GM23248 (cell line): ENCODE measurements around the gene PTPRE. TPM values are rescaled to one million over a fixed set of nuclear protein-coding genes. Genes with fewer than 3 reads are reported as not detected.

Source experiments
- DNase-seq: peaks from one replicate; pipeline ENCODE4 v3.0.0-alpha.2; 2015
- H2AFZ ChIP-seq: fragments of 200-600 bp; sonication (generic); 2 replicates; pipeline ENCODE4 v1.6.1; 2016; ENCODE audit warnings: antibody characterized with exemption
- H3F3A ChIP-seq: fragments of 200-600 bp; sonication (generic); 2 replicates; pipeline ENCODE4 v1.6.1; 2016; ENCODE audit warnings: mild to moderate bottlenecking, antibody characterized with exemption, mixed run types; ENCODE audit not compliant: insufficient read depth
- H3K27ac ChIP-seq: fragments of 200-600 bp; sonication (generic); 2 replicates; pipeline ENCODE4 v1.5.1; 2016; ENCODE audit warnings: mild to moderate bottlenecking
- H3K27me3 ChIP-seq: fragments of 200-600 bp; sonication (generic); replicated peaks from 2 replicates; pipeline ENCODE4 v1.6.1; 2016; ENCODE audit warnings: mild to moderate bottlenecking; ENCODE audit not compliant: insufficient read depth
- H3K36me3 ChIP-seq: fragments of 200-600 bp; sonication (generic); 2 replicates; pipeline ENCODE4 v1.6.1; 2016; ENCODE audit warnings: low read depth, mild to moderate bottlenecking
- H3K4me1 ChIP-seq: fragments of 200-600 bp; sonication (generic); 2 replicates; pipeline ENCODE4 v1.6.1; 2016; ENCODE audit warnings: mild to moderate bottlenecking; ENCODE audit not compliant: insufficient read depth
- H3K4me2 ChIP-seq: fragments of 200-600 bp; sonication (generic); one replicate; pipeline ENCODE4 v1.6.1; 2016; ENCODE audit warnings: mild to moderate bottlenecking; ENCODE audit not compliant: unreplicated experiment
- H3K4me3 ChIP-seq: fragments of 200-600 bp; sonication (generic); 2 replicates; pipeline ENCODE4 v1.5.1; 2016; ENCODE audit warnings: mild to moderate bottlenecking
- H3K79me2 ChIP-seq: fragments of 200-600 bp; sonication (generic); 2 replicates; pipeline ENCODE4 v1.6.1; 2016; ENCODE audit warnings: mild to moderate bottlenecking; ENCODE audit not compliant: insufficient read depth
- H3K9ac ChIP-seq: fragments of 200-600 bp; sonication (generic); 2 replicates; pipeline ENCODE4 v1.6.1; 2016; ENCODE audit warnings: mild to moderate bottlenecking
- H3K9me2 ChIP-seq: fragments of 200-600 bp; sonication (generic); 2 replicates; pipeline ENCODE4 v1.6.1; 2016; ENCODE audit warnings: mixed run types, mild to moderate bottlenecking, moderate library complexity; ENCODE audit not compliant: insufficient read depth
- H3K9me3 ChIP-seq: fragments of 200-600 bp; sonication (generic); one replicate; pipeline ENCODE4 v1.6.1; 2017; ENCODE audit warnings: low read depth
- H4K20me1 ChIP-seq: fragments of 200-600 bp; sonication (generic); 2 replicates; pipeline ENCODE4 v1.6.0; 2016; ENCODE audit not compliant: insufficient read depth
- EZH2 ChIP-seq: fragments of 200-600 bp; sonication (generic); IDR thresholded peaks from 2 replicates; pipeline ENCODE4 v1.6.1; 2018; ENCODE audit warnings: antibody characterized with exemption, mild to moderate bottlenecking; ENCODE audit not compliant: insufficient read depth, poor library complexity, severe bottlenecking
- EZH2phosphoT487 ChIP-seq: fragments of 200-600 bp; sonication (generic); IDR thresholded peaks from 2 replicates; pipeline ENCODE4 v1.6.1; 2018; ENCODE audit warnings: antibody characterized with exemption, moderate library complexity, mild to moderate bottlenecking, low read depth; ENCODE audit not compliant: insufficient read depth
- whole genome bisulfite sequencing, 2 experiments: methylation state at CpG; one replicate each; pipeline ENCODE4 v1.1.6; 2015 to 2017; ENCODE audit warnings: low lambda C conversion rate in 2 of 2, low coverage in 1 of 2; ENCODE audit errors: missing lambda C conversion rate in 2 of 2; 5-methylcytosine and 5-hydroxymethylcytosine counted together
- in situ Hi-C: fragments of 300-500 bp; cut with MboI; formaldehyde crosslinking; loops from 2 replicates; pipeline ENCODE4 v1.15.0; 2020
- polyA plus RNA-seq: library from polyadenylated mRNA; unstranded; fragments of >200 nt; fragmentation: Nextera tagmentation; extraction: Ambion mirVana; gene quantifications from 2 replicates; pipeline ENCODE4 v1.2.1, GENCODE V29; 2016
- total RNA-seq: library from RNA; depleted of rRNA; stranded (reverse); fragments of >200 nt; shearing (Covaris generic); gene quantifications from 2 replicates; pipeline ENCODE4 v1.2.3, GENCODE V29; 2014

Gene PTPRE
- total and polyA plus RNA-seq, 2 experiments from 2014 or later, result 2.7 to 4.7 TPM

GRCh38 chr10:127880557-127880956, 26.3 kb upstream of the PTPRE start:
- H3F3A ChIP-seq, result no peaks in the 10 kb centered on the region
- H4K20me1 ChIP-seq, result no peaks in the 10 kb centered on the region
- H3K79me2 ChIP-seq, result no peaks in the 10 kb centered on the region
- TF ChIP-seq EZH2phosphoT487, result no peak
- no peaks in the 10 kb centered on the region for H3K9me2 ChIP-seq
- no peaks in the 10 kb centered on the region for H3K9me3 ChIP-seq
- 12 to 28% methylated on average over 2 of the region's 2 CpGs for WGBS, 2 experiments
- no peaks in the 10 kb centered on the region for H3K4me1 ChIP-seq
- no peak overlapping the region for H3K4me3 ChIP-seq
- H3K9ac ChIP-seq, result no peak overlapping the region
- peaks cover 33% of the 10 kb centered on the region for H3K27me3 ChIP-seq
- DNase-seq, result no peak
- no peak overlapping the region for H3K4me2 ChIP-seq
- H2AFZ ChIP-seq, result no peak overlapping the region
- no peaks in the 10 kb centered on the region for H3K36me3 ChIP-seq
- in situ Hi-C loops, result no loop called here
- H3K27ac ChIP-seq, result no peak overlapping the region

GRCh38 chr10:127881262-127881661, 25.6 kb upstream of the PTPRE start:
- no peak overlapping the region for H3K4me2 ChIP-seq
- H4K20me1 ChIP-seq, result no peaks in the 10 kb centered on the region
- no peak overlapping the region for H3K4me3 ChIP-seq
- no peaks in the 10 kb centered on the region for H3K4me1 ChIP-seq
- H2AFZ ChIP-seq, result no peak overlapping the region
- H3K27ac ChIP-seq, result no peak overlapping the region
- in situ Hi-C loops, result no loop called here
- no peaks in the 10 kb centered on the region for H3K36me3 ChIP-seq
- no peaks in the 10 kb centered on the region for H3K9me3 ChIP-seq
- H3K27me3 ChIP-seq, result peaks cover 28% of the 10 kb centered on the region
- DNase-seq, result no peak
- no peaks in the 10 kb centered on the region for H3K9me2 ChIP-seq
- no peaks in the 10 kb centered on the region for H3F3A ChIP-seq
- no peak for TF ChIP-seq EZH2
- TF ChIP-seq EZH2phosphoT487, result no peak
- H3K9ac ChIP-seq, result no peak overlapping the region
- no peaks in the 10 kb centered on the region for H3K79me2 ChIP-seq
- WGBS, 2 experiments, result 52 to 60% methylated on average over 8 of the region's 8 CpGs

- H3K9ac ChIP-seq, result no peak overlapping the region
- no peak for TF ChIP-seq EZH2phosphoT487
- no peak for TF ChIP-seq EZH2
- H3K4me2 ChIP-seq, result no peak overlapping the region
- H4K20me1 ChIP-seq, result no peaks in the 10 kb centered on the region
- in situ Hi-C loops, result no loop called here
- H3K36me3 ChIP-seq, result no peaks in the 10 kb centered on the region
- H3K4me1 ChIP-seq, result no peaks in the 10 kb centered on the region
- 45 to 52% methylated on average over 8 of the region's 8 CpGs for WGBS, 2 experiments
- H3F3A ChIP-seq, result no peaks in the 10 kb centered on the region
- H3K79me2 ChIP-seq, result no peaks in the 10 kb centered on the region
- H3K9me3 ChIP-seq, result no peaks in the 10 kb centered on the region
- H3K9me2 ChIP-seq, result no peaks in the 10 kb centered on the region
- no peak overlapping the region for H3K4me3 ChIP-seq
- H3K27me3 ChIP-seq, result peaks cover 18% of the 10 kb centered on the region
- H2AFZ ChIP-seq, result no peak overlapping the region
- DNase-seq, result no peak
- no peak overlapping the region for H3K27ac ChIP-seq
Observed at GRCh38 chr10:127882391-127882790, 24.5 kb upstream of the PTPRE start.

GRCh38 chr10:127882801-127883459, 24.0 kb upstream of the PTPRE start:
- Histone ChIP-seq H3K27me3 (peaks cover 18% of the 10 kb centered on the region), H3F3A (no peaks in the 10 kb centered on the region), H3K27ac (no peak overlapping the region), H3K9ac (no peak overlapping the region), H3K4me3 (no peak overlapping the region), H3K9me2 (no peaks in the 10 kb centered on the region), H3K79me2 (no peaks in the 10 kb centered on the region), H3K9me3 (no peaks in the 10 kb centered on the region), H4K20me1 (no peaks in the 10 kb centered on the region), H3K4me2 (no peak overlapping the region), H2AFZ (no peak overlapping the region), H3K4me1 (no peaks in the 10 kb centered on the region), H3K36me3 (no peaks in the 10 kb centered on the region)
- no peak for DNase-seq
- WGBS, 2 experiments, result 17 to 20% methylated on average over 4 of the region's 4 CpGs
- TF ChIP-seq EZH2phosphoT487 (no peak), EZH2 (no peak)
- in situ Hi-C loops, result no loop called here

GRCh38 chr10:127883516-127883915, 23.4 kb upstream of the PTPRE start:
- WGBS, 2 experiments, result 56 to 64% methylated on average over 10 of the region's 10 CpGs
- Histone ChIP-seq H3K9me2 (no peaks in the 10 kb centered on the region), H3F3A (no peaks in the 10 kb centered on the region), H4K20me1 (no peaks in the 10 kb centered on the region), H3K4me1 (no peaks in the 10 kb centered on the region), H3K9me3 (no peaks in the 10 kb centered on the region), H3K27me3 (peaks cover 18% of the 10 kb centered on the region), H3K79me2 (no peaks in the 10 kb centered on the region), H3K27ac (no peak overlapping the region), H3K4me3 (no peak overlapping the region), H3K36me3 (no peaks in the 10 kb centered on the region), H2AFZ (no peak overlapping the region), H3K9ac (no peak overlapping the region), H3K4me2 (no peak overlapping the region)
- DNase-seq, result no peak
- in situ Hi-C loops, result no loop called here
- TF ChIP-seq EZH2, result no peak
- TF ChIP-seq EZH2phosphoT487, result no peak
